ENCODE measurements around the gene FSIP1.

- TF ChIP-seq CTCF (IDR thresholded peaks at IDR 0.05) (no peak), POLR2A (IDR thresholded peaks at IDR 0.05; ENCODE audit: low read depth) (no peak), POLR2AphosphoS5 (IDR thresholded peaks at IDR 0.05) (no peak), EP300 (IDR thresholded peaks at IDR 0.05) (no peak)
Observed at GRCh38 chr15:39644136-39644535, 138.5 kb downstream of the FSIP1 start.
